Endometrial microvascular endothelial cells (primary cell): ENCODE measurements around the gene STN1. TPM values are rescaled to one million over a fixed set of nuclear protein-coding genes. Genes with fewer than 3 reads are reported as not detected.
"Not testable (repeated sequence)": the region's sequence is repeated elsewhere in the genome, so short reads cannot be mapped to it uniquely, and the experiment has no call there.

ENCODE experiments used
- in situ Hi-C: cut with HindIII; loops from 2 replicates; pipeline ENCODE4 v1.10.0; 2017; ENCODE audit warnings: low sequenced_read_pairs, low pct_unique_long_range_greater_than_20kb; ENCODE audit errors: inconsistent ontology term
- total RNA-seq: library from RNA; depleted of rRNA; stranded (reverse); fragments of >200 nt; gene quantifications from one replicate; pipeline ENCODE4 v1.2.3, GENCODE V29; 2015; ENCODE audit errors: inconsistent ontology term

Gene STN1
- total RNA-seq, 1 donor from 2014 or later, result 40.7 TPM

DNA sequence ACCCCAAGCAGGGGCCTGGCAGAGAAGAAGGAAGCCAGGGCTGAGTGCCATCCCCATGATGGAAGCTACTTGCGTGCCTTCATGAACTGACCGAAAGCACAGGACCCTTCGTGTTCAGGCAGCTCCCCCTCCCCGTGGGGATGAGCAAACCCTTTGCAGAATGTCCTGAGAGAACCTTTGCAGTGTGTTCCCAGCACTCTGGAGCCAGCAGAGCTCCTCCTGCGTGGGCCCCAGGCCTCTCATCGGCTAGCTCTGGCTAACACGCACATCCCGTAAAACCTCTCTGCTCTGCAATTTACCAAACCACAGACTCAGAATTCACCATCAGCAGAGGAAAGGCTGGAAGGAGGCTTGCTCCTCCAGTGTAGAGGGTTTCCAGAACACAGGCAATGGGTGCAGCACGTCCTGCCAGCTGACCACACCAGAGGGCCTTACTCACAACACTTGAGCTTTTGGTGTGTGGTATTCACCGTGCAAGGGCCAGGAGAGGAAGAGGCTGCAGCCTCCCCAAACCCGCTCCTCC lies 65.7 kb downstream of the STN1 start:
- in situ Hi-C loops, result no loop called here

DNA sequence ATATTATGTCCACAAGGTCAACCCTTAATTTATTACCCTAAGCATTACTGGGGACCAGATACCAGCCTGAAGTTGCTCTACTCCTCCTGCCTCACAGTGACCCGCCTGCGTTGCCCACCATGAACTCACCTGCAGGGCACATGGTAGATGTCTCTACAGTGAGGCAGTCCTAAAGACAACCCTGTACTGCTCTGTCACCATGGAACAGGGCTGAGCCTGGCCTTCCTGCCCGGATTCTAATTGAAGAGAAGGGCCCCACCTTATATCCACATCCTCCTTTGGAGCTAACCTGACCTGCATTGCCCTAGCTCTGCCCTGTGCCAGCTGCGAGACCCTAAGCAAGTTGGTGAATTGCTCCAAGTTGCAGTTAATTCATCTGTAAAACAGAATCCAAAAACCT lies 66.7 kb downstream of the STN1 start:
- in situ Hi-C loops, result no loop called here

DNA sequence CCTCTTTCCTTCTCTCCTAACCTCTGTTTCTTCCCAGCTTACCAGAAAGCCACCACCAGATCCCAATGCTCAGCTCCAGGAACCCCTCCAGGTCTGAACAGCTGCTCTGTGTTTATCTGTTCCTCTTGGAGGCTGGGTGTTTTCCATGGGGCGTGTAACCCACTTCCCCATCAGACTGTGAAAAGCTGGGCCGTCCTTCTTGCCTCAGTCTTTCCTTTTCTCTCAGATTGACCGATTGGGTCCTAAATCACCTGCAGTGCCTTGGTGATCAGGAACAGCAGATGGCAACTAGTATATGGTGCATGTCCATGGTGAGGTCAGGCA lies 67.5 kb downstream of the STN1 start:
- in situ Hi-C loops, result no loop called here

DNA sequence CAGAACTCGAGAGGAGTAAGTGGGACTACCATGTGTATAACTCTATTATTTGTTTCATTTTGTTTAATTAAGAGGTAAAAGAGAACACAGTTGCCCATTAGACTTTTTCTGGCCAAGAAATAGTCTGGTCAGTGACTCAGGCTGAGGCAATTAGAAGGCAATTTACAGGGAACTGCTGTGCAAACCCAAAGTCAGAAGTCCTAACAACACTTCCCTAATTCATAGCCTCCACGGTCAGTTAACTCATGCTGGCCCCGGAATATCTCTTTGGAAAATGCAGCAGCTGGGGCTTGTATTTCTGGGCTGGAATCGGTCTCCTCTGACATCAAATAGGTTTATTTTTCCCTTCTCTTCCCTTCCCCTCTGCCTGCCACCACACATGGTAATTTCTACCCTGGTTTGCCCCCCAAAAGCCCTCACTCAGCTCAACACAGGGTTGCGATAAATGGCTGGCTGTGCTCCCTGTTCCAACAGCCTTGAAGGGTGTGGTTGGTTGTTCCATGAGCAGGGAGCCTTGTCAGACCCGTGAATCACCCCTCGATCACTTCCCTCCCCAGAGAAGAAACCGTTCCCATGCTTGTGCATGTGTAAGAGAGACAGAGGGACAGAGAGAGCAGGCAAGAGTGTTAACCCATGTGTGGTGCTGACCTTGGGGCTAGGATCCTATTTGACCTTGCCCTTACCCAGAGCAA lies 68.0 kb downstream of the STN1 start:
- in situ Hi-C loops, result no loop called here

DNA sequence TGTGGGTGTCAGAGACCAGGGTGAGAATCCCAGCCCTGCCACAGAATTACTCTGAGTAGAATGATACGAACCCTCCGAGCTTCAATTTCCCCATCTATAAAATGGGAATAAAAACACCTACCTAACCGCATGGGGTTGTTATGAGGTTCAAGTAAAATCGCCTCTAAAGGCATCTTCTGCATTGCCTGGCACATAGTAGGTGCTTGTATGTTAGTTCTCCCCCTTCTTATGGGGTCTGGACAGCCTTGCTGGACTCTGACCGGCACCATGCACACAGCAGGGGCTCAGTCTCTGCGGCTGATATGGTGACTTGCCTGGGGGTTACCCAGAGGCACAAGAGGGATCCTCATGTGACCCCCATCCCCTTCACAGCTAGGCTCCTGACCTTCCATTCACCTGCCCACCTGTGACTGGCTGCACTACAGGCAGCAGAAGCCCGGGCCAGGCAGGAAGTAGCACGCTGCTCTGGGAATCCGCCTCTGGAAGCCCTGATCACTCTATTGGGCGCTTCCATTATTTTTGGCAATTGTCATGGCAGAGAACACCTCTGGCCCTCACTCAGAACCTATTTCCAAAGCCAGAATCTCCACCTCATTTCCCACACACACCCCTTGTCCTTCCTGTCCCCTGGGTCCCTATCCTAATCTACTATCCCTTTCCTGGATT lies 68.6 kb downstream of the STN1 start:
- in situ Hi-C loops, result no loop called here

DNA sequence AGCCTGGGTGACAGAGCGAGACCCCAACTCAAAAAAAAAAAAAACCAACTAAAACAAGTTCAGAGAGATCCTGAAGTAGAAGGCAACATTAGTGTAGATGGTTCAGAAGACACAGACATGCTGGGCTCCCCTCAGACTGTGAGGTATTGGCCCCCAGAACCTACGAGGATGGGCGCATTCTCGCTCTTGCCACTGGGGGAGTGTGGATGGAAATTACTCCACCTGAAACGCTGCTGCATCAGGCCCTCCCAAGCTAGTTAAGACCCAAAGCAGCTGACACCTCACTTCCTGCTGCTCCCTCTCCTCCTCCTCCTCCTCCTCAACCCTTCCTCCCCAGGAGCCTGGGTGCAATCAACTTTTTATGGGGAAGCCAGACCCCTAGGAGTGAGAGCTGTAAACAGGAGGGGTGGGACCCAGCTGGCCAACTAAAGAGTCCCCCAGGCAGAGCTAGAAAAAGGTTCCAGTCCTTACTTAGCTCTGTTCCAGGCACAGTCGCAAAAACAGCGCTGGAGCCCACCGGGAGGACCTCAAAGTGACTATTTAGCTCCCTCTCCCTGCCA lies 70.0 kb downstream of the STN1 start:
- in situ Hi-C loops, result no loop called here

DNA sequence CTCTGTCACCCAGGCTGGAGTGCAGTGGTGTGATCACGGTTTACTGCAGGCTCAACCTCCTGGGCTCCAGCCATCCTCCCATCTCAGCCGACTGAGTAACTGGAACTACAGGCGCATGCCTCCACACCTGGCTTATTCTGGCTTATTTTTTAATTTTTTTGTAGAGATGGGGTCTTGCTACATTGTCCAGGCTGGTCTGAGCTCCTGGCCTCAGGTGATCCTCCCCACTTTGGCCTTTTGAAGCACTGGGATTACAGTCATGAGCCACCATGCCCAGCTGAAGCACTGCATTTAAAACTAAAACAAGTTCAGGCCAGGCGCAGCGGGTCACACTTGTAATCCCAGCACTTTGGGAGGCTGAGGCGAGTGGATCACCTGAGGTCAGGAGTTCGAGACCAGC lies 70.6 kb downstream of the STN1 start:
- in situ Hi-C loops, result no loop called here

DNA sequence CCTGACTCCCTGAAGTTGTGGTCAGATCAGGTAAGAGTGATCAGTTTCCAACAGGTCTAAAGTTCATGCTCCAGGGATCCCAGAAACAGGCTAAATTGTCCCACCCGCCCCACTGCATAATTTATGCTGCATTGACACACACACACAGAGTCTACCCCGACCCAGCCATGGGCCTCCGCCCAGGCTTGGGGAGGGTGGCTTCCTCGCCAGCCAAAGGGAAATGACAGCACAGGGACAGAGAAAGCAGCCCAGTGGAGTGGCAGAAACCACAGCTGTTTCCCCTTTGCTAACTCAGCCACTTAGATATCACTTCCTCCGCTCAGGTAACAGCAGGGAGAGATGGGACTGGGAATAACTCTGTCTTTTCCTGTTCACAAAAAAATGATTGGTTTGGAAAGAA lies 72.0 kb downstream of the STN1 start:
- in situ Hi-C loops, result no loop called here

DNA sequence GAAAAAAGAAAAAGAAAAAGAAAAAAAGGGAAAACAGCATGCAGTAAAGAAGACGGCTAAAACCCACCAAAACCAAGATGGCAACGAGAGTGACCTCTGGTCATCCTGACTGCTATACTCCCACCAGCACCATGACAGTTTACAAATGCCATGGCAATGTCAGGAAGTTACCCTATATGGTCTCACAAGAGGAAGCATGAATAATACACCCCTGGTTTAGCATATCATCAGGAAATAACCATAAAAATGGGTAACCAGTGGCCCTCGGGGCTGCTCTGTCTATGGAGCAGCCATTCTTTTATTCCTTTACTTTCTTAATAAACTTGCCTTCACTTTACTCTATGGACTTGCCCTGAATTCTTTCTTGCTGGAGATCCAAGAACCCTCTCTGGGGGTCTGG lies 72.6 kb downstream of the STN1 start:
- in situ Hi-C loops, result not testable (repeated sequence)

DNA sequence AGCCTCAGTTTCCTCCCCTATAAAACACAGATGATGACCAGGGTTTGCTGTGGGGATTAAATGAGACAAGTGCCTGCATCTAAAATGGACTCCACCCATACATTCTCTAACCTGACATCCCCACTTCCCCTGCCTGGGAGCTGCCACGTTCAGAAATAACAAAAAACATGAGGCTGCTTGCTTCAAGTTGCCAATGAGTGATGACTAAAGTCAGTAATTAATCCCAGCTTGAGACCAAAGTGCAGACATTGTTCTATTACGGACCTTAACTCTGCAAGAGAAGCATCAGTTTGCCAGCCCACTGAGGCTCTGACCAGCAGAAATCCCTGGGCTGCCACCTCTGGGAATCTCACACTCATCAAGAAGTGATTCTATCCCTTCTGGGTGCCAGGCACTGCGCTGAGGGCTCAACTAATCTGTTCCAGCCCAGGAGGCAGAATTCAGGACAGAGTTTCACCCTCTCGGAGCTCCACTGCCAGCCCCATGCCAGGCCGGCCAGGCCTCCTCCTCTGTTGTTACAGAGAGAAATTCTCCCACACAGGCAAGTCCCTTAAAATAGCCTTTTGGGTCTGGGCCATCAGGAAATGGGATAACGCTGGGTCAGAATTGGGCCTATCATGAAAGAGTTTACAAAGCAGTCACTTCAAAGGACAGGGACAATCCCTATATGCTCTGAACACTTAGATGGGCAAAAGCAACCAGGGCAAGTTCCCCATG lies 74.0 kb downstream of the STN1 start:
- in situ Hi-C loops, result no loop called here

DNA sequence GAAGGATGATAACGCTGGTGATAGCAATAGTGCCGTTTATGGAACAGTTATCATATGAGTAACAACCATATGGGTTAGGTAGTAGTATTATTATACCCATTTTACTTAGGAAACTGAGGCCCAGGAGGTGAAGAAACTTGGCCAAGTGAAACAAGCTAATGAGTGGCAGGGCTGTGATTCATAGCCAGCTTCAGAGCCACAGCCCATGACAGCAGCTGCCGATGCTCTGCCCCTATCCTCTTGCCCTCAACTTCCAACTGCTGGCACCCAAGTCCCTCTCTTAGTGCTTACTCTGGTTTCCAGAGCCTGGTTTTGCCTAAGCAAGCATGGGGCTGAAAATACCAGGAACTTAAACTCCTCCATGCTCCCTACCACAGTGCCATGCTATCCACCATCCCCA lies 74.9 kb downstream of the STN1 start:
- in situ Hi-C loops, result no loop called here

DNA sequence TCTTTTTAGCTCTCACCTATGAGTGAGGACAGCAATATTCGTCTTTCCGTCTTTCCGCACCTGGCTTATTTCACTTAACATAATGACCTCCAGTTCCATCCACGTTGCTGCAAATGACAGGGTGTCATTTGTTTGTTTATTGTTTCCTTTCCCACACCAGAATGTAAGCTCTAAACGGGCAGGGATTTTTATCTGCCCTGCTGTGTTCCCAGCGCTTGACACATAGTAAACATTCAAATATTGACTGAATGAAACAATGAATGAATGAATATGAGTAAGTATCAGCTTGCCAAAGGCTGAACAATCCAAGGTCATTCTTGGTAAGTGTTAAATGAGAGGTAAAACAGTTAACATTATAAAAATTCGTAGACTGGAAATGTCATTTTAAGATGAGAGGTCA lies 75.4 kb downstream of the STN1 start:
- in situ Hi-C loops, result no loop called here

DNA sequence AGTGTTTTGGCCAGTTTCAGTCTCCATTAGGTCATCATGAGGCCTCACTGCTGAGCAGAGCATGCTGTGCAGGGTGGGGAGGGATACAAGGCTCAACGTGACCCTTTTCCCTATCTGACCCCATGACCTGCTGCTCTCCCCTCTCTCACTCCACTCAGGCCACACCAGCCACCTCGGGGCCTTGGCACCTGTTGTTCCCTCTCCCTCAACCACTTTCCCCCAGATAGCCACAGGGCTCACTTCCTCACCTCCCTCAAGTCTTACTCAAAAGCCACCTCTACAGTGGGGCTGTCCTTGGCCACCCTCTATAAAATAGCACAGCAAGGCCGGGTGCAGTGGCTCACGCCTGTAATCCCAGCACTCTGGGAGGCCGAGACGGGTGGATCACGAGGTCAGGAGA lies 76.5 kb downstream of the STN1 start:
- in situ Hi-C loops, result no loop called here

DNA sequence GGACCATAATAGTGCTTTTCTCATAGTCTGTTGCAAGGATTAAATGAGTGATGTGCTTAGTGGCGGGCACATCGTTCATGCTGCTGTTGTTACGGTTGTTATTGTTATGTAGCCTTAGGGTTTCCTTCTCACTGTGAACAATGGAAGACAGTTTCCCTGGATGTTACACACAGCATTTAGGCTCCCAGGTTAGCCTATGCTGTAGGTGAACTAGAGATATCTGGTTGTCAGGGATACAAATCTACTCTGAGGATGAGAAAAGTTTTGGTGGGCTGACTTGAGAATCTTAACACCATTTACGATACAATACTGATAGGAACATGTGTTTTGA lies 77.3 kb downstream of the STN1 start:
- in situ Hi-C loops, result no loop called here

DNA sequence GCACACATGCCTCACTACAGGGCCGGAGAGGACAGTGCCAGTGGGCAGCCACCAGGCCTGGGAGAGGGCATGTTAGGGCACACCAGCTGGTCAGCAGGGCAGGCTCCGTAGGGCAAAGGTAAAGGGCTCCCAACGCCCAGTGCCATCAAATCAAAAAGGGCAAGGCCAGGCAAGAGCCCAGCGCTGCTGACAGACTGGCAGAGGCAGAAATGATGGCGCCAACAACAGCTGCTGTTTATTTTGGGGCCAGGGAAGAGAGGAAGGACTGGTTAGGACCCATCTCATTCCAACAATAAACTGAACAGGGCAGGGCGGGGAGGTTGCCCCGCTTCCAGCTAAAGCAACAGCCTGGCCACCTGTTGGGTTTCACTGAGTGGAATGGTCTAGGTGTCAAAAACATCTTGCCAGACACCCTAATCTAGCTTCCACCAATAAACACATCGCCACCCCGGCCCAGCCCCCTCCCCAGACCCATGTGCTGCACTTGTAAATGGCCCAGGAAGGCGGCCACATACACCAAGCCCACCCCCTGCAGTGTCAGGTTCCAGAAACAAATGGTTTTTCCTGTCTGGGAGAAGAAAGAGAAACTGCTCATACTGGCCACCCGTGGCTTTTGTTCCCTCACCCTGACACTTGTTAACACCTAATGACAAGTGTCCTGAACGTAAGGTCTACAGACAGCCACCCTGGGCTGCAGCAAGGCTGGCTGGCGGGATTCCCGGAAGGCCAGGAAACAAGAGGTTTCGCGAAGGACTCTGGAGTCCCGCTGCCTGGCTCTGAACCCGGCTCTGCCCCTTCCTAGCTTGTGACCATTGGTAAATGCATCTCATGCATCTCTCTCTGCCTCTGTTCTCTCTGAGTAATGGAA lies 77.9 kb downstream of the STN1 start:
- in situ Hi-C loops, result no loop called here

DNA sequence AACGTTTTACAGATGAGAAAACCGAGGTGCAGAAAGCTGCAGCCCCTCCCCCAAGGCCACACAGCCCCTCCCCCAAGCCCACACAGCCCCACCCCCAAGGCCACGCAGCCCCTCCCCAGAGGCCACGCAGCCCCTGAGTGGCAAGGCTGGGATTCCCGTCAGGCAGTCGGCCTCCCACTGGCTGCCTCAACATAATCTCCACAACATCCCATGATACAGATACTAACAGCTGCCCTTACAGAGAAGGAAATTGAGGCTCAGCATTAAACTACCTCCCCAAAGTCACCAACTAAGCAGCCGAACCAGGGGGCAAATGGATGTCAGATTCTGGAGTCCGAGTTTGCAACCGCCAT lies 78.5 kb downstream of the STN1 start:
- in situ Hi-C loops, result no loop called here

DNA sequence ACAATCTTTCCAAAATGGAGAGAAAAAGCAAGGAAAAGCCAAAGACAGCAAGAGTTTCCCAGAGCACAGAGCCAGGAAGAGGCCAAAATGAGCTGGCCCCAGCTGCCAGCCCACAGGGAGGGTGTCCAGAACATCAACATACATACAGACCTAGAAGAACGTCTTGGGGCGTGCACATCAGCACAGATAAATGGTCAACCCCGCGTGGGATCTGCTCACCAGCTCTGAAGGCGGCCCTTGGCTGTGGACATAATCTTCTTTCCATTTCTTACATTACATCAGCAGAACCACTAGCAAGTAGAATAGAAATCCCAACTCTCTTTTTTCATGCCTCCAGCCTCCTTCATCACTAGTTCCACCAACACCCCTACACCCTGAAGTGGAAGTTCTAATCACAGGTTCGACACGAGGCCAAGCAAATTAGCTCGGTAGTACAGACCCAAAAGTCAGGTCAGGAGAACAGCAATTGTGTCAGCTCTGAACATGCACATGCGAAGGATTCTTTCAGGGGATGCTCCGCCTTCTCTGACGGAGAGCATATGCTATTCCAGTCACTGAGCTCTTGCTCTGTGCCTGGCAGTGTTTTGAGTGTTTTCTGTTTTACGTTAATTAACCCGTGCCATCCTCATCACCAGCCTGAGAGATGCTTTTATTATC lies 79.0 kb downstream of the STN1 start:
- in situ Hi-C loops, result no loop called here

DNA sequence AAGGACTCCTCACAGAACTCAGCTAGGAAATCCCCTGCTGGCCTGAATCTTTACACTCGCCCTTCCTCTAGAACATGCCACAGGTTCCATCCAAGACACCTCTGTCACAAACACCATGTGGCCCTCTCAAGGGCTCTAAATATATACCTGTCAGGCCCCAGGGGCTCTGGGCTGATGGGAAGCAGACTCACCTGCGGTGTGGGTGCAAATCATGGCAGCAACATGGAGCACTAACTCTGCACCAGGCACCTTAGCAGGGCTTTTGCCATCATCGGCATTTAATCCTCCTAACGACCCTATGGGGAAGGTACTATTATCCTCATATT lies 80.0 kb downstream of the STN1 start:
- in situ Hi-C loops, result no loop called here
